ENCODE data around the gene VOPP1.

Gene VOPP1

DNA sequence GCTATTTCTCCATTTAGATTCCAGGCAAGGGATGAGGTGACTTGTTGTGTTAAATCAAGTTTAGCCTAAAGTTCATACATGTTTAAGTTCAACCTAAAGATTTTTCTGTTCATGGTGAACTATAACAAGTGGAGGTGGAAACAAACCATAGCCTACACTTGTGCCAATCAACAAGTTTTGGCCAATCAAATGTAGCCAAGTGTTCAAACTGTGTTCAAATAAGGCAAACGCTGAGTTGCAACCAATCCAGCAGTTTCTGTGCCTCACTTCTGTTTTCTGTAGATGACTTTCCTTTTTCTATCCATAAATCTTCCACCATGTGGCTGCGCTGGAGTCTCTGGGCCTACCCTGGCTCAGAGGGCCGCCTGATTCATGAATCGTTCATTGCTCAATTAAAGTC, 4.5 kb upstream of the VOPP1 start:
- no peak for DNase-seq (ENCODE audit: low read depth in 2 of 2)

- no peak for DNase-seq (ENCODE audit: low read depth in 2 of 2)
Observed at GRCh38 chr7:55575733-55576132, 3.4 kb upstream of the VOPP1 start.

DNA sequence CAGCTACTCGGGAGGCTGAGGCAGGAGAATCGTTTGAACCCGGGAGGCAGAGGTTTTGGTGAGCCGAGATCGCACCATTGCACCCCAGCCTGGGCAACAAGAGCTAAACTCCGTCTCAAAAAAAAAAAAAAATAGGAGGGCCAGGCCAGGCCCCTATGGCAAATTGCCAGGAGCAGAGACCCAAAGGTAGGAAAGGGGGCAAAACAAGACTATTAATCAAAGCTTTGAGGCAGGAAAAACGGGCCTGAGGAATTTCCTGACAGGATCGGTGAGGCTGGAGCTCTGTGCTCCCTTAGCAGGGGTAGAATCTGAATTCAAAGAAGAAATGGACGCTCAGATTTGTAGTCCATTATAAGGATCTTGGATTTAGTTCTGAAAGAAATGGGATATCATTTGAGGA, 2.8 kb upstream of the VOPP1 start:
- DNase-seq (ENCODE audit: low read depth in 2 of 2) = no peak

DNA sequence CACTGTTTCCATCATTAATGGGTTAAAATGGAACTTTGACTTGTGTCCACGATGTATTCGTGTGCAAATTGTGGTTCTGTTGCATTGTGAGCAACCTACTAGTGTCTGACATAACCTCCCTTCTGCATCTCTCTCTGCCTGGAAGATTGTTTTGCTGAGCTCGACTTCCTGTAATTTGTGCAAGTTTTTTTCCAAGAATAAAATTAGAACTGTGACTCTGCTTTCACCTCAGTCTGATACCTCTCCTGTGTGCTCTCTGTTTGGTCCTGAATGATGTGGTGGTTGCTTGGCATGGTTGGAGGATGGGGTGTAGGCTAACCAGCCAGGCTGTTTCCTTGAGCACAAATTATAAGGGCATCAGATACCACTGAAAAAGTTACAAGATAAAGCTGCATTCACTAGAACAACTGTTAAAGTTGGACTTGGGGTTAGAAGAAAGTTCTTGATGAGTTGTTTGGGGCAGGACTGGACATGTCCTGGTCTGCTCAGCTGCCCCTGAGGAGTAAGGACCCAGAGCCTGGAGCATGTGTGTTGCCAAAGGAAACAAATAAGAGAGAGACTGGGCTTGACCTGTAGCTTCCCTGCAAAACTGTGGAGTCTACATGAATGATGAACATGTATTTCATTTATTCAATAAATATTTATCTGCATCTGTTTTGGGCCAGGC, 1.9 kb upstream of the VOPP1 start:
- no peak for DNase-seq (ENCODE audit: low read depth in 2 of 2)

- DNase-seq (ENCODE audit: low read depth in 2 of 2) = no peak
Observed at GRCh38 chr7:55573234-55573900, 1.1 kb upstream of the VOPP1 start.

DNA sequence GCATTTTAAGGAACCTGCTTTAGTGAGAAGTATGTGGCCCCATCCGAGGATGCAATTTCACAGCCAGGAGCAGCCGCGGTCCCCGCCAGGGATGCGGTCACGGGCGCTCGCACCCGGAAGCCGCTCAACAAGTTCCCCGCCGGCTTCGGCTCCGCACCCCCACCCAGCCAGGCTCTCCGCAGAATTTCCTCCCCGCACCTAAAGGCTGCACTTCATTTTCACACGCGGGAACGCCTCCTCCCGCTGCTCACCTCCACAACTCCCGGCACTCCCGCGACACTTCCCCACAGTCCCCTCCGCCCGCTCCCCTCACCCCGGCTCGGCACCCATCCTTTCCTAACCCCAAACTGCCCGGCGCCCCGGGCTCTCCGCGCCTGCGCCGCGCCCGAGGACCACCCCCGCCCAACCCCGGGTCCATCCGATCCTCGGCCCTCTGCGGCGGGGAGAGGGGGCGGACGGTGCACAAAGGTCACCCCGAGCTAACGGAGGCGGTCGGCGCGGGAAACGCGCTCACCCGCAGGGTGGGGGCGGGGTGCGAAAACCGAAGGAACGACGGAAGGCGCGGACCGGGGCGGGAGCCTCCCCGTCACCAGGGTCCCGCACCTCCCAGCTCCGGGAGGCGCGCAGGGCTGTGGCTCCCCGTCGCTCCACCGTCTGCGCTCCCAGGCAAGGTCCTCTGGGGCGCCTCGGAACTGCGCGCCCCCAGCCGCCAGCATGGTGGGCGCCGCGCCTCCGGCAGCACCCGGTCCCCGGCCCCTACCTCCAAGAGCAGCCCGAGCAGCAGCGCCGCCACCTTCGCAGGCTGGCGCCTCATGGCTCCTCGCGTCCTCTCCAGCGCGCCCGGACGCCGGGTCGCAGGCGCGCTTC, 558 bp downstream of the VOPP1 start:
- DNase-seq (ENCODE audit: low read depth in 2 of 2) = peak; percentile 20 to 27

DNA sequence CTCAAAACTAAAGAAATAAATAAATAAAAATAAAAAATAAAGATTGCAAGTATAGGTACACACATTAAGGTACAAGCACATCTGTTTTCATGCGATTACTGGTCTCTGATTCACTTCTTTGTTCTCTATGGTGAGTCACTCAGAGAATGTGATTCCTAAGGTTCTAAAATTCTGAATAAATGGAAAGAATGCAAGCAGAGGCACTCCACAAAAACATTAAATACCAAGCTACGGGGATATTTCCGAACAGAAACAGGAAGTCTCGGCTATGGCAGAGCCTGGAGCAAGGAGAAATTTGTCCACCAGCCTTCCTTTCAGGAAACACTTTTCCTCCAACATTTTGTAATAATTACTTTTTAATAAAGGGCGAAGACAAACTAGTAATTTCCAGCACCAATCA, 1.4 kb downstream of the VOPP1 start:
- no peak for DNase-seq (ENCODE audit: low read depth in 2 of 2)

DNA sequence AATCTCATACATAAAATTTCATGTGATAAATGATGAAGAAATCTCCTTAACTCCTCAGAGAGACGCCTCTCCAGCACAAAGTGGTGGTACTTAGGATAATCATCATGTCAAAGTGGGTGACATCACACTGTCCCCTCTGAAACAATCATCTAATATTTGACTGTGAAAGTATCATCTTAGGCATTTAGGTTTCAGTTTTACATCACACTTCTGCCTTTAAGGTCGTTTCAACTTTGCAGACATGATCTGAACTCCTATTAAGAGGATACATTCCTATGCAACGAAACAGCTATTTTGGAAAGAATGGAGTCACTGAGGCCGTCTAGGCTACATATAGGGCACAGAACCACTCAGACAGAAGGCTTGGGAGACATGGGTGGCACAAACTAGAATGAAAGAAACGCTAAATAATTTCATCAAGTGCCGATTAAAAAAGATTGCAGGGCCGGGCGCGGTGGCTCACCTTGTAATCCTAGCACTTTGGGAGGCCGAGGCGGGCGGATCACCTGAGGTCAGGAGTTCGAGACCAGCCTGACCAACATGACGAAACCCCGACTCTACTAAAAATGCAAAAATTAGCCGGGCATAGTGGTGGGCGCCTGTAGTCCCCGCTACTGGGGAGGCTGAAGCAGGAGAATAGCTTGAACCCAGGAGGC, 2.0 kb downstream of the VOPP1 start:
- DNase-seq (ENCODE audit: low read depth in 2 of 2) = no peak

- DNase-seq (ENCODE audit: low read depth in 2 of 2) = peak in 1 of 2 donors; percentile 24
Observed at GRCh38 chr7:55569797-55570196, 2.5 kb downstream of the VOPP1 start.

DNA sequence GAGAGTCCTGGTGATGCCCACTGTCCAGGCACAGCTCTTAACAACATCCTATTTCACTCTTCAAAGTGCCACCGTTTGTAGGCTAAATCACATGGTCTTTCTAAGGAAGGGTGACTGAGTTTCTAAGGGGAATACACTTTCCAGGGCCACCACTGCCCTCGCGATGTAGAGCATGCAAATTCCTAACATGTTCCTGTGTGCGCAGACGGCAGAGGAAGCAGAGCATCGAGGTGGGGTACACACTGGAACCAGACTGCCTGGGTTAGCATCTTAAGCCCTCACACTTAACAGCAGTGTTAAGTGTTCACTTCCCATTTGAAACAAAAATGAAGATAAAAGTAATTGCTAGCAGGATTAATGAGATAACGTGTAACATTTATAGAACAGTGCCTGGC, 3.0 kb downstream of the VOPP1 start:
- no peak for DNase-seq (ENCODE audit: low read depth in 2 of 2)

DNA sequence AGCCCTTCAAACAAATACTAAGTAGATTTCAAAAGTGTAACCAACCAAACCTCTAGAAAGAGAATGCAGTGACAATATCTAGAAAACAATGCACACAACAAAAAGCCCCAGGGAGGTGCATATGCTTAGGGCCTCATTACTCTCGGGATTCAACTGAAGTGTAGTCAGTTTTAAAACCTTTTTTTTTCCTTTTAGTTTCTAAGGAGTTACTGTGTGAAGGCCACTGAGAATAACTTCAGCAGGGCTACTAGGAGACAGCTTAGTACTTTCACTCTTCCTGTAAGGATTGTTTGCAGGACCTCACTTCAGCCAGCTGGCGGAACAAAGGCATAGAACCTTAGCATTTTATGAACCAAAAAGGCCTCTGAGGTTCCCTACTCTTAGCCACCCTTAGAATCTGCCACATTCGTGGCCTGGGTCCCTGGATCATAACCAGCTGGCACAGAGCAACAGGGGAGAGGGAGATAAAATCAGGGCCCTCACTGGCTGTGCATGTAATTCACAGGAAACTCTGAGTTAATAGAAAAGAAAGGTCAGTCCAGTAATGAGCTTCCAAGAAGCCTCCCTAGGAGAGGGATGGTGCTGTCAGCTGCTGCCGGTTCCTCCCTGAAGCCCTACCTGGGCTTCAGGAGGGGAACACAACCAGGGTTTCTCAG, 3.6 kb downstream of the VOPP1 start:
- no peak for DNase-seq (ENCODE audit: low read depth in 2 of 2)

DNA sequence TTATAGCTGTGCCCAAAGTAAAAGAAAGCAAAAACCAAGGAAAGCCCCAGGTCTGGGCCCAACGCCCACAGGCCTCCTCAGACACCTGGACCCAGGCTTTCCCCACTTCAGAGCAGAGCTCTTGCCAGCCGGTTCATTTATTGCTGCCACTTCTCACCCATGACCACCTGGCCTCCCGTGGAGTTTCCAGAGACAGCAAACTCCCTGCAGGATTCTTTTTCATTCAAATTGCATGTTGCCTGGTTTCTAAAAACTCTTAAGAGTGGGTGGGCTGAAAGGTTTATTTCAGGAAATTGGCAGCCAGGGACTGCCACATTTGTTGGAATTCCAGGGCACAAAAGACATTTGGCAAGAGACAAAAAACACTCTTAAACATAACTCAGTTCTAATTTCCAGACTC, 4.7 kb downstream of the VOPP1 start:
- DNase-seq (ENCODE audit: low read depth in 2 of 2) = no peak

DNA sequence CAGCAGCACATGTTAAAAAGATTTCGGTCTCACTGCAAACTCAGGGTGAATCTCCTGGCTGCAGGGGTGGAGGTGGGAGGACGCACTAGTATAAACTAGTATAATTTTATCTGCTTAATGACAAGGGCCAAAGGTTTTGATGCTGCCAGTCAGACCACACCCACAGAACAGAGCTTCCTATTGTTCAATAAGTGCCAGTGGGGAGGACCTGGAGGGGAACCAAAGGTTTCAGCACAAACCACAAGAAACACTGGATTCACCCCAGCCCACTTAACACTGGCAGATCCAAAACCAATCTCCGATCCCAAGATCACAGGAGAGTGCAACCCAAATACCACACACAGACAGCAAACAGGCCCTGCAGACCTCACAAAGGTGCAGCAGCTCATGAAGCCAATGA, 6.6 kb downstream of the VOPP1 start:
- no peak for DNase-seq (ENCODE audit: low read depth in 2 of 2)

DNA sequence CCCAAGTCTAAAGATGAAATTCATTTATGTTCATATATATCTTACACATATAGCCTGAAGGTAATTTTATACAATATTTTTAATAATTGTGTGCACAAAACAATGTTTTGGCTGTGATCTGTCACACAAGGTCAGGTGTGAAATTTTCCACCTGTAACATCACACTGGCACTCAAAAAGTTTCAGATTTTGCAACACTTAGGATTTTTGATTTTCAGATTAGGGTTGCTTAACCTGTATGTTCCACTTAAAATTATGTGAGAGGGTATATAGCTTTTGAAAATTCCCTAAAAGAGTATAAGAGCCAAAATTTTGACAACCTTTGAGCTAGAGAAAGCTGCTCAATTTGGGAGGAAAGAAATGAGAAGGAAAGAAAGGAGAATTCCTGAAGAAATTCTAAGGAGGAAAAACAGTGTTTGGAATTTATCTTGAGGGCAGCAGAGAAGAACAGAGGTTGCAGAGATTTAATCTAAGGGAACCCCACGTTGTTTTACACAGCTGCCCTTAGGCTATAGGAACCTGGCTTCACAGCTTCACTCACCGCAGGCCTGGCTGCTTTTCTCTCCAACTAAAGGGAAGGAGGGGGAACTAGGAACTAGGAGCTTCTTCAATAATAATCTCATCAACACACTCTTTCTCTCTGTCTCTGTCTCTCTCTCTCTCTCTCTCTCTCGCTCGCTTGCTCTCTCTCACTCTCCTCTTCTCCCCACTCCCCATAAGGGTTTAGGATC, 8.5 kb downstream of the VOPP1 start:
- no peak for DNase-seq (ENCODE audit: low read depth in 2 of 2)

- DNase-seq (ENCODE audit: low read depth in 2 of 2) = no peak
Observed at GRCh38 chr7:55561690-55562089, 10.6 kb downstream of the VOPP1 start.

DNA sequence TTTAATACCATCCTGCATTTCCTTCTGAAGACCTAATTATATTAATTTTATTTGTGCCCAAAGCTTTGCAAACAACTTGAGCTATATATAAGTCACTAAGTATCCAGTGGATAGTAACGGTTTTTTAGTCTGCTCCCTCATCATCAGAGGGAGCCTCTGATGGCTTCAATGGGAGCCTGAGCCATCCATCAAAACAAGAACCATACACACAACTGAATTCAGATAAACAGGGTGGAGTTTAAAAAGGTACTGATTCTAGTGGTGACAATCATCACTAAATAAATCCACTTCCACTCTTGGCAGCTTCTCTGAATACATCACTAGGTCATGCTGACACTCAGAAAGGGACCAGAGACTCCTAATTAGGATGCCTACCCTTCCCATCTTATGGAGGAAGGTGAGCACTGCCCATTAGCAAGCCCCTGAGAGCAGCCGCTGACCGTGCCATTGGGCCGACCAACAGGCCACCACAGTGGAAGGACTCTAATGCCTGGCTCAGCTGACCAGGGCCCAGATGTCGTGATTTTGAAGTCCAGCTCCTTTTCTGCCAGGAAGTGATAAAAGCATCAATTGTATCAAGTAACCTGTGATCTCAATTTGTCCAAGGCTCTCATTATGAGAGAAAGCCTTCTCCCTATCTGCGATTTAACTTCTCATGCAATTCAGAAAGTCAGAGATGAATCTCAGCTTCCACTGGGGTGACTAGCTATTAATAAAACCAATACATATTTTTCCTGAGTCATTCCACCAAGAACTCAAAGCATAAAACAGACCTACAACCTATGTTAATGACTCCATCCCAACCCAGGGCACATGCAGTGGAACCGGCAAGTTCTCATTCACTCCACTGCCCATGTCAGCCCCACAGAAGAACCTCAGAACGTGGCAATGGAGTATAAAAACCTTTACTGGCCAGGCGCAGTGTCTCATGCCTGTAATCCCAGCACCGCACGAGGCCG, 13.1 kb downstream of the VOPP1 start:
- DNase-seq (ENCODE audit: low read depth in 2 of 2) = no peak

DNA sequence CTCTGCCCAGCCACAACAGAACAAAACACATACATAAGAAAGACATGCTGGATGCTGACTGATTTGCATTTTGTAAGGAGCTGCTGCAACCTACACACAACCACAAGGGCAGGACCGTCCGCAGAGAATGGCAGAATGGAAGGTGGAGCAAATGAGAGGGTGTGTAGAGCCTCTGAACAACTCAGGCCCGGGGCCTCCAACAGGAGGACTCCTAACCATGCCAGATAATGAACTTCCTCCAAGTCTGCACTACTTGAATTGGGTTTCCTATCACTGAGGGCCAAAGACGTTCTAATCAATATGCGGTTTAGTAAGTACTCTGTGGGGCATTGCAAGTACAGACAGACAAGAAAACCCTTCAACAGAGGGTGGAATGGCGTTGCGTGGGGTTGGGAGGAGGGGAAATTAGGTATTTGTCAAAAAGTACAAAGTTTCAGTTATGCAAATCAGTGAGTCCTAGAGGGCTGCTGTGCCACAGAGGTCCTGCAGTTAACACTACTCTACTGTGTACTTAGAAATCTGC, 14.6 kb downstream of the VOPP1 start:
- DNase-seq (ENCODE audit: low read depth in 2 of 2) = no peak

- DNase-seq (ENCODE audit: low read depth in 2 of 2) = no peak
Observed at GRCh38 chr7:55556492-55556891, 15.8 kb downstream of the VOPP1 start.

- no peak for DNase-seq (ENCODE audit: low read depth in 2 of 2)
Observed at GRCh38 chr7:55556031-55556430, 16.3 kb downstream of the VOPP1 start.

DNA sequence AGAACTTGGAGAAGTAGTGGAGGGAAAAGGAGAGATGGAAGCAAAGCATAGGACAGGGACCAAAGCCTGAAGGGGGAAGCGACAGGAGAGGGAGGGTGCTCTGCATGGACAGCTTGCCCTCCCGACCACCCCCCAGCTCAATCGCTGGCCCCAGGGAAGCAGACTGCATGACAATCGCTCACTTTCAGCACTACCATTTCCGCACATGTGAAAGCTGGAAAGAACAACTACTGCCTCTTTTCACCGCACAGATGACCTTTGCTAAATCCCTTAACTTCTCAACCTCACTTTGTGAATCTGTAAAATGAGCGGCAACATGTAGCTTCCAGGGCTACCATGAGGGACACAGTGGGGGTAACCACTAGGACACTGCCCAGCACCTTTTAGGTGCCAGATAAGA, 17.1 kb downstream of the VOPP1 start:
- no peak for DNase-seq (ENCODE audit: low read depth in 2 of 2)
